IPS DF 6.9 (cell line): ENCODE measurements around the gene TUBA3E.
A peak's percentile ranks its signal among the peaks of the same experiment; 100 is the strongest.
"Not testable (repeated sequence)": the region's sequence is repeated elsewhere in the genome, so short reads cannot be mapped to it uniquely, and the experiment has no call there.

ENCODE experiments used
- DNase-seq: peaks from one replicate; pipeline ENCODE4 v3.0.0-alpha.2; 2013; ENCODE audit warnings: low read depth, low spot score
- H3K27ac ChIP-seq: one replicate; pipeline ENCODE4 v1.5.1; 2013; ENCODE audit warnings: low read length, control low read depth
- H3K27me3 ChIP-seq: 2 replicates; pipeline ENCODE4 v1.6.1; 2013; ENCODE audit warnings: mild to moderate bottlenecking, low read length; ENCODE audit not compliant: control insufficient read depth, insufficient read depth
- H3K36me3 ChIP-seq: 2 replicates; pipeline ENCODE4 v1.6.1; 2013; ENCODE audit warnings: low read length; ENCODE audit not compliant: control insufficient read depth, insufficient read depth
- H3K4me1 ChIP-seq: 2 replicates; pipeline ENCODE4 v1.6.1; 2013; ENCODE audit warnings: low read length; ENCODE audit not compliant: control insufficient read depth, insufficient read depth
- H3K4me3 ChIP-seq: 2 replicates; pipeline ENCODE4 v1.5.1; 2013; ENCODE audit warnings: mild to moderate bottlenecking, low read length
- H3K9me3 ChIP-seq: 2 replicates; pipeline ENCODE4 v1.6.1; 2013; ENCODE audit warnings: low read length, inconsistent platforms; ENCODE audit not compliant: control insufficient read depth, insufficient read depth
- WGBS: extraction: QIAGEN DNeasy Blood & Tissue Kit; methylation state at CpG from one replicate; pipeline ENCODE4 v1.1.7; 2013; ENCODE audit warnings: mixed read lengths, missing lambda C conversion rate; ENCODE audit not compliant: insufficient read length, insufficient coverage; 5-methylcytosine and 5-hydroxymethylcytosine counted together

The TUBA3E gene

GRCh38 chr2:130162968-130163367 is 35.3 kb downstream of the TUBA3E start:
- no CpG with 5 or more reads among the region's 9 CpGs for WGBS
- no peak overlapping the region for H3K4me3 ChIP-seq
- no peaks in the 10 kb centered on the region for H3K9me3 ChIP-seq
- peaks cover 23% of the 10 kb centered on the region; the same call in 1 of the 2 replicates for H3K36me3 ChIP-seq
- H3K27ac ChIP-seq: no peak overlapping the region
- DNase-seq: no peak
- H3K4me1 ChIP-seq: no peaks in the 10 kb centered on the region
- no peaks in the 10 kb centered on the region for H3K27me3 ChIP-seq

- not testable (repeated sequence) for H3K9me3 ChIP-seq, DNase-seq, H3K4me1 ChIP-seq, H3K4me3 ChIP-seq, H3K27ac ChIP-seq, H3K27me3 ChIP-seq
- no CpG with 5 or more reads among the region's 7 CpGs for WGBS
- H3K36me3 ChIP-seq: peaks cover 20% of the 10 kb centered on the region; the same call in 1 of the 2 replicates
These were observed 35.8 kb downstream of the TUBA3E start for GRCh38 chr2:130162486-130162885.

GRCh38 chr2:130160838-130161705 is 37.2 kb downstream of the TUBA3E start:
- peaks cover 16% of the 10 kb centered on the region; the same call in 1 of the 2 replicates for H3K36me3 ChIP-seq
- not testable (repeated sequence) for H3K9me3 ChIP-seq, H3K4me1 ChIP-seq, H3K27me3 ChIP-seq, DNase-seq, H3K4me3 ChIP-seq, H3K27ac ChIP-seq
- WGBS: no CpG with 5 or more reads among the region's 25 CpGs

- no peak overlapping the region for H3K4me3 ChIP-seq
- H3K36me3 ChIP-seq: peaks cover 16% of the 10 kb centered on the region; the same call in 1 of the 2 replicates
- no CpG with 5 or more reads among the region's 6 CpGs for WGBS
- DNase-seq: no peak
- H3K4me1 ChIP-seq: no peaks in the 10 kb centered on the region
- H3K9me3 ChIP-seq: no peaks in the 10 kb centered on the region
- H3K27ac ChIP-seq: no peak overlapping the region
- H3K27me3 ChIP-seq: no peaks in the 10 kb centered on the region
These were observed 38.1 kb downstream of the TUBA3E start for GRCh38 chr2:130160131-130160530.

- H3K27ac ChIP-seq, H3K4me1 ChIP-seq, DNase-seq, H3K9me3 ChIP-seq, H3K4me3 ChIP-seq, H3K27me3 ChIP-seq: not testable (repeated sequence)
- WGBS: no CpG with 5 or more reads among the region's 4 CpGs
- H3K36me3 ChIP-seq: peaks cover 21% of the 10 kb centered on the region; the same call in 1 of the 2 replicates
These were observed 38.9 kb downstream of the TUBA3E start for GRCh38 chr2:130159376-130159775.

- Histone ChIP-seq H3K4me3 (no peak overlapping the region), H3K27ac (no peak overlapping the region)
These were observed 39.6 kb downstream of the TUBA3E start for GRCh38 chr2:130158631-130159030.

GRCh38 chr2:130157825-130158514 is 40.3 kb downstream of the TUBA3E start:
- peaks cover 17% of the 10 kb centered on the region; the same call in 1 of the 2 replicates for H3K36me3 ChIP-seq
- not testable (repeated sequence) for H3K4me3 ChIP-seq, H3K4me1 ChIP-seq, H3K27ac ChIP-seq, DNase-seq, H3K27me3 ChIP-seq, H3K9me3 ChIP-seq
- no CpG with 5 or more reads among the region's 13 CpGs for WGBS

More at GRCh38 chr2:130158631-130159030, 39.6 kb downstream of the TUBA3E start:
- no peak for DNase-seq
- Histone ChIP-seq H3K36me3 (peaks cover 16% of the 10 kb centered on the region; the same call in 1 of the 2 replicates), H3K9me3 (no peaks in the 10 kb centered on the region), H3K27me3 (no peaks in the 10 kb centered on the region), H3K4me1 (no peaks in the 10 kb centered on the region)
- WGBS: no CpG with 5 or more reads among the region's 9 CpGs

GRCh38 chr2:130157354-130157753 is 40.9 kb downstream of the TUBA3E start:
- H3K27ac ChIP-seq, H3K9me3 ChIP-seq, H3K27me3 ChIP-seq, H3K4me1 ChIP-seq, DNase-seq, H3K4me3 ChIP-seq: not testable (repeated sequence)
- WGBS: no CpG with 5 or more reads among the region's 12 CpGs
- H3K36me3 ChIP-seq: peaks cover 18% of the 10 kb centered on the region

GRCh38 chr2:130156624-130157004 is 41.6 kb downstream of the TUBA3E start:
- H3K9me3 ChIP-seq: no peaks in the 10 kb centered on the region
- H3K27me3 ChIP-seq: no peaks in the 10 kb centered on the region
- no peak for DNase-seq
- no CpG with 5 or more reads among the region's 9 CpGs for WGBS
- peaks cover 23% of the 10 kb centered on the region for H3K36me3 ChIP-seq
- no peak overlapping the region for H3K4me3 ChIP-seq
- no peaks in the 10 kb centered on the region for H3K4me1 ChIP-seq
- no peak overlapping the region for H3K27ac ChIP-seq

GRCh38 chr2:130155956-130156623 is 42.1 kb downstream of the TUBA3E start:
- not testable (repeated sequence) for H3K27ac ChIP-seq, H3K4me3 ChIP-seq, H3K4me1 ChIP-seq, H3K27me3 ChIP-seq, H3K9me3 ChIP-seq
- peaks cover 23% of the 10 kb centered on the region for H3K36me3 ChIP-seq
- DNase-seq: peak; percentile 13
- WGBS: no CpG with 5 or more reads among the region's 16 CpGs
